OCI-LY3 (cell line): Measurements from ENCODE around the gene CLEC4F.
A peak's percentile ranks its signal among the peaks of the same experiment; 100 is the strongest.

ENCODE experiments used
- H2AFZ ChIP-seq: fragments of 200-600, 300-600 bp; shearing (Covaris generic); 2 replicates; pipeline ENCODE4 v1.6.0; 2014; ENCODE audit warnings: antibody characterized with exemption, low read depth, low read length
- H3K27ac ChIP-seq: fragments of 200-600, 300-600 bp; sonication (generic); 2 replicates; pipeline ENCODE4 v1.5.1; 2014; ENCODE audit warnings: mild to moderate bottlenecking, low read length, moderate library complexity, mixed read lengths
- H3K27me3 ChIP-seq: fragments of 200-600, 300-600 bp; sonication (generic); 2 replicates; pipeline ENCODE4 v1.6.1; 2014; ENCODE audit warnings: low read depth, low read length, mixed read lengths
- H3K36me3 ChIP-seq: fragments of 200-600, 300-600 bp; sonication (generic); replicated peaks from 2 replicates; pipeline ENCODE3; 2014; ENCODE audit warnings: low read depth, low read length, mixed read lengths
- H3K4me1 ChIP-seq: fragments of 300-600, 200-600 bp; sonication (generic); 2 replicates; pipeline ENCODE4 v1.6.1; 2014; ENCODE audit warnings: low read length, mixed read lengths
- H3K4me2 ChIP-seq: fragments of 200-600, 300-600 bp; sonication (generic); 2 replicates; pipeline ENCODE4 v1.6.1; 2014; ENCODE audit warnings: low read length, mixed read lengths
- H3K4me3 ChIP-seq: fragments of 300-600, 200-600 bp; sonication (generic); 2 replicates; pipeline ENCODE4 v1.5.1; 2014; ENCODE audit warnings: antibody characterized with exemption, mild to moderate bottlenecking, low read length, moderate library complexity
- H3K79me2 ChIP-seq: fragments of 300-600, 200-600 bp; shearing (Covaris generic); 2 replicates; pipeline ENCODE4 v1.6.1; 2014; ENCODE audit warnings: mild to moderate bottlenecking, low read length, mixed read lengths
- H3K9ac ChIP-seq: fragments of 300-600, 200-600 bp; shearing (Covaris generic); 2 replicates; pipeline ENCODE4 v1.6.0; 2014; ENCODE audit warnings: mild to moderate bottlenecking, low read length, moderate library complexity
- H3K9me3 ChIP-seq: fragments of 200-600, 300-600 bp; shearing (Covaris generic); 2 replicates; pipeline ENCODE4 v1.6.1; 2014; ENCODE audit warnings: low read length, mixed read lengths; ENCODE audit not compliant: insufficient read depth
- H4K20me1 ChIP-seq: fragments of 200-600, 300-600 bp; sonication (generic); 2 replicates; pipeline ENCODE4 v1.6.1; 2016; ENCODE audit warnings: low read length, mixed read lengths; ENCODE audit not compliant: insufficient read depth
- EZH2phosphoT487 ChIP-seq: fragments of 200-600 bp; shearing (Covaris generic); IDR thresholded peaks from 2 replicates; pipeline ENCODE4 v1.6.1; 2018; ENCODE audit warnings: antibody characterized with exemption, mixed run types, low read depth
- TF ChIP-seq, protein P1 (sequence below): fragments of 200-600, 300-600 bp; sonication (generic); IDR thresholded peaks from 2 replicates; pipeline ENCODE4 v1.5.1; 2014; ENCODE audit warnings: antibody characterized with exemption, low read length, low read depth

Gene CLEC4F

DNA sequence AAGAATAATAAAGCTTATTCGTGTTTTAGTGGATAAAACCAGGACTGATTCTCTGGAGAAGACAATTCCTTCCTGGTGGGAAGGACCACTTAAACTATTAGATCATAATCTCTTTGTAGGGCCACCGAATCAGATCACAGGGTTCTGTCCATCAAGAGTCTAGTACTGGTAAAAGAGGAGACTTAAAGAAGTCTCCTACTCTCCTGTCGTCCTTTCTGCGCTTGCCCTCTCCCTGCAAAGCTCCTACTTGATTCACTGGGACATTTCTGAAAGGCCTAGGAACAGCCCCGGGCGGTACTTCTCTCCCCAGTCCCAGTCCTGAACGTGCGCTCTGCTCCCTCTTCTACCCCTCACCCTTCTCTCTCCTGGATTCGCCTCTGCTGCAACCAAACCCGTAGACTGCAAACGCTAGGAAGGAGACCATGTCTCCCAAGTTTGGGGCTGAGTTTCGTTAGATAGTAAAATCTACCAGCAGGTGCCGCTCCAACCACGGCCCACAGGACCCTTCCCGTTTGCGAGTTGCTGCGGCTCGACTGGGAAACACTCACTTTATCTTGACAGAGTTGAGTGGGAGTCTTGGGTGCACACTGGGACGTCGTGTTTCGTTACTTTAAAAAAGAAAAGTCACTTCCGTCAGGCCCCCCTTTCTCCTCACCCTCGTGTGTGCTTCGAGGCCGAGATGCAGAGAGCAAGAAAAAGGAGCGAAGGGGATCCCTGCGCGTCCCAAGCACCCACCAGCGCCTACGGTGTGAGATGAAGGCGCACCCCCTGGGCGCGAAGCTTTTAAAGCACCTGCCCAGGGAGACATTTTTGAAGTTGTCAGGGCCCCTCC is 30.9 kb downstream of the CLEC4F start:
- Histone ChIP-seq H4K20me1 (no peaks in the 10 kb centered on the region), H3K27ac (no peak overlapping the region), H2AFZ (no peak overlapping the region), H3K36me3 (no peaks in the 10 kb centered on the region), H3K27me3 (peaks cover 11% of the 10 kb centered on the region), H3K9me3 (no peaks in the 10 kb centered on the region), H3K4me2 (peak overlapping the region; percentile 52), H3K4me1 (peaks cover 11% of the 10 kb centered on the region), H3K4me3 (no peak overlapping the region), H3K9ac (no peak overlapping the region), H3K79me2 (no peaks in the 10 kb centered on the region)
- TF ChIP-seq, protein P1, sequence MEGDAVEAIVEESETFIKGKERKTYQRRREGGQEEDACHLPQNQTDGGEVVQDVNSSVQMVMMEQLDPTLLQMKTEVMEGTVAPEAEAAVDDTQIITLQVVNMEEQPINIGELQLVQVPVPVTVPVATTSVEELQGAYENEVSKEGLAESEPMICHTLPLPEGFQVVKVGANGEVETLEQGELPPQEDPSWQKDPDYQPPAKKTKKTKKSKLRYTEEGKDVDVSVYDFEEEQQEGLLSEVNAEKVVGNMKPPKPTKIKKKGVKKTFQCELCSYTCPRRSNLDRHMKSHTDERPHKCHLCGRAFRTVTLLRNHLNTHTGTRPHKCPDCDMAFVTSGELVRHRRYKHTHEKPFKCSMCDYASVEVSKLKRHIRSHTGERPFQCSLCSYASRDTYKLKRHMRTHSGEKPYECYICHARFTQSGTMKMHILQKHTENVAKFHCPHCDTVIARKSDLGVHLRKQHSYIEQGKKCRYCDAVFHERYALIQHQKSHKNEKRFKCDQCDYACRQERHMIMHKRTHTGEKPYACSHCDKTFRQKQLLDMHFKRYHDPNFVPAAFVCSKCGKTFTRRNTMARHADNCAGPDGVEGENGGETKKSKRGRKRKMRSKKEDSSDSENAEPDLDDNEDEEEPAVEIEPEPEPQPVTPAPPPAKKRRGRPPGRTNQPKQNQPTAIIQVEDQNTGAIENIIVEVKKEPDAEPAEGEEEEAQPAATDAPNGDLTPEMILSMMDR = peak; percentile 49
- TF ChIP-seq EZH2phosphoT487 = no peak

- H3K27me3 ChIP-seq = peaks cover 11% of the 10 kb centered on the region
- no peak overlapping the region for H3K9ac ChIP-seq
- H3K4me1 ChIP-seq = no peaks in the 10 kb centered on the region
- no peaks in the 10 kb centered on the region for H3K79me2 ChIP-seq
- no peak overlapping the region for H3K4me3 ChIP-seq
- no peak overlapping the region for H3K4me2 ChIP-seq
- H3K27ac ChIP-seq = no peak overlapping the region
- TF ChIP-seq EZH2phosphoT487 = no peak
- TF ChIP-seq, protein P1 = peak; percentile 85
- 0 out of 2 replicates have a peak overlapping the region, but pooled peaks have one; percentile 29 for H2AFZ ChIP-seq
- no peaks in the 10 kb centered on the region for H4K20me1 ChIP-seq
- no peaks in the 10 kb centered on the region for H3K9me3 ChIP-seq
- no peaks in the 10 kb centered on the region for H3K36me3 ChIP-seq
These were observed 35.1 kb downstream of the CLEC4F start for GRCh38 chr2:70785137-70785911.

DNA sequence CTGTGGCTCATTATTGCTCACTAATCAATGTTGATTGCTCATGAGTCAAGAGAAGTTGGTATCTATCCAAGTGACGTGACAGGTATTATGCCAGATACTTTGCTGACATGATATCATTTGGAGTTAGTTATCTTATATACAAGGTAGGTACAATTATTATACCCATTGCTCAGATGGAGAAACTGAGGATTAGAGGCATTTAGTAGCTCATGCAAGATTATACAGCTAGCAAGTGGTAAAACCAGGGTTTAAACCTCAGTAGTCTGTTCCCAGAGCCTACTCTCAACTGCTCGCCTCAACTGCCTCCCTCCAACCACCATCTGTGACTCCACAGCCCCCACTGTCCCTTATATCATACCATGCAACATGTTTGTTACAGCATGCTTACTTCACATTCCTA is 36.1 kb downstream of the CLEC4F start:
- Histone ChIP-seq H2AFZ (no peak overlapping the region), H3K9me3 (no peaks in the 10 kb centered on the region), H3K9ac (no peak overlapping the region), H3K4me1 (no peaks in the 10 kb centered on the region), H3K79me2 (no peaks in the 10 kb centered on the region), H3K36me3 (no peaks in the 10 kb centered on the region), H3K27ac (no peak overlapping the region), H3K4me3 (no peak overlapping the region), H3K4me2 (no peak overlapping the region), H3K27me3 (peaks cover 12% of the 10 kb centered on the region), H4K20me1 (no peaks in the 10 kb centered on the region)
- no peak for TF ChIP-seq EZH2phosphoT487
- TF ChIP-seq, protein P1 = no peak

DNA sequence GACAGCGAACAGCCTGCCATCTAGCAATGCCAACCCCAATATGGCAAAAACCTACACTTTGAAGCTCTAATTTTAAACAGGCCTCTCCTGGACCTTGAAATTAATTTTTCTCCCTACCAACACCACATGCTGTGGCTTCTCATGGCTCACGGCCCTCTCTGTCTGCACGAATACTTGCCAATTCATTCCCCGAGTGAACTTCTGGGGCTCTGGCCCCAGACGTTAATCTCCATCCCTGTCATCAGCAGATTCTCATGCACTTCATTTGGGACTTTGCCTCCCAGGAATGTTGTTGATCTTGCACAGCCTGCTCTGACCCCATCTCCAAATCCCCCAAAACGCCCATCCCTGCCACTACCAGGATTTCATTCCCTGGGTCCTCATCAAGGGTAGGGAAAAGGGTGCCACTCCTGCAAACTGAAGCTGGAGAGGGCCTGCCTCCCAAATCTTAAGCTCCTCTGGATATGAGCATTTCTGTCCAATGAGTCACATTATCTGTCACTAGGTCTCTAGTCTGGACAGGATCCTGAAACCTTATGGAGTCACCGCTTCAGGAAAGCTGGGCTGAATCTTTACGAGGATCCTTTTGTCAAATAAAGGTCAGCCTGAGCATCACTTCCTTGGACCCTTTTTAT is 40.4 kb downstream of the CLEC4F start:
- Histone ChIP-seq H3K9ac (no peak overlapping the region), H3K9me3 (no peaks in the 10 kb centered on the region)
- TF ChIP-seq EZH2phosphoT487 = no peak
- TF ChIP-seq, protein P1 = no peak

More for the DNA sequence above, 40.4 kb downstream of the CLEC4F start:
- no peaks in the 10 kb centered on the region for H3K4me1 ChIP-seq
- no peak overlapping the region for H3K4me2 ChIP-seq
- H3K79me2 ChIP-seq = no peaks in the 10 kb centered on the region
- H2AFZ ChIP-seq = no peak overlapping the region
- no peaks in the 10 kb centered on the region for H3K36me3 ChIP-seq
- H4K20me1 ChIP-seq = no peaks in the 10 kb centered on the region
- H3K27me3 ChIP-seq = peaks cover 32% of the 10 kb centered on the region
- no peak overlapping the region for H3K4me3 ChIP-seq
- no peak overlapping the region for H3K27ac ChIP-seq
